ENCODE measurements around the gene MTMR2. TPM values are rescaled to one million over a fixed set of nuclear protein-coding genes. Genes with fewer than 3 reads are reported as not detected.
"Not testable (repeated sequence)": the region's sequence is repeated elsewhere in the genome, so short reads cannot be mapped to it uniquely, and the experiment has no call there.

The MTMR2 gene
- polyA plus RNA-seq, 1 donor from 2014 or later: 30.9 TPM

DNA sequence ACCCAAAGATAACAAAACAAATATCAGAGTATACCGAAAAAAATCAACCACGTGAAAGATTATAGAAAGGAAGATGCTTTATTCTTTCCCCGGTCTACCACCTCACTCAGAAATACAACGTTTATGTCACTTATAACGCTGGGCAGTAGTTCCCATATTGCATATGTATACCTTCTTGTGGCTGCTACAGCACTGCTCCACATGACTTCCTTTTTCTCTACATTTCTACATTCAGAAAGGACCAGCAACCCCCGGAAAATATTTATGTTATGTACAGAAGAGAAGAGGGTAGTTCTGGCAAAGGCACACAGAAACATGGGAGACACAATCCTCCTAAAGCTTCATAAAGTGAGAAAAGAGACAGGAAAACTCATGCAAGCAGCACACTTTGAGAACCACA lies 56.8 kb downstream of the MTMR2 start:
- H2AFZ ChIP-seq (ENCODE audit: low read depth, low read length): no peak overlapping the region
- no peaks in the 10 kb centered on the region for H3F3A ChIP-seq (ENCODE audit: insufficient read depth, low read length, poor library complexity, severe bottlenecking)
- no peak overlapping the region for H3K4me3 ChIP-seq (ENCODE audit: low read length)
- no peaks in the 10 kb centered on the region for H3K79me2 ChIP-seq (replicated peaks; ENCODE audit: insufficient read depth, low read length)
- no peak for TF ChIP-seq POLR2AphosphoS5 (IDR thresholded peaks at IDR 0.05)
- H3K36me3 ChIP-seq (ENCODE audit: insufficient read depth, low read length): no peaks in the 10 kb centered on the region
- no peaks in the 10 kb centered on the region for H3K9me2 ChIP-seq (ENCODE audit: insufficient read depth, low read length)
- H3K27ac ChIP-seq (ENCODE audit: low read length): no peak overlapping the region
- H3K4me2 ChIP-seq (ENCODE audit: low read length): no peak overlapping the region
- no peak overlapping the region for H3K9ac ChIP-seq (ENCODE audit: low read length)
- H3K9me3 ChIP-seq (ENCODE audit: low read length): no peaks in the 10 kb centered on the region
- no peaks in the 10 kb centered on the region for H4K20me1 ChIP-seq (ENCODE audit: insufficient read depth)
- H3K27me3 ChIP-seq (ENCODE audit: insufficient read depth, low read depth, low read length): no peaks in the 10 kb centered on the region

DNA sequence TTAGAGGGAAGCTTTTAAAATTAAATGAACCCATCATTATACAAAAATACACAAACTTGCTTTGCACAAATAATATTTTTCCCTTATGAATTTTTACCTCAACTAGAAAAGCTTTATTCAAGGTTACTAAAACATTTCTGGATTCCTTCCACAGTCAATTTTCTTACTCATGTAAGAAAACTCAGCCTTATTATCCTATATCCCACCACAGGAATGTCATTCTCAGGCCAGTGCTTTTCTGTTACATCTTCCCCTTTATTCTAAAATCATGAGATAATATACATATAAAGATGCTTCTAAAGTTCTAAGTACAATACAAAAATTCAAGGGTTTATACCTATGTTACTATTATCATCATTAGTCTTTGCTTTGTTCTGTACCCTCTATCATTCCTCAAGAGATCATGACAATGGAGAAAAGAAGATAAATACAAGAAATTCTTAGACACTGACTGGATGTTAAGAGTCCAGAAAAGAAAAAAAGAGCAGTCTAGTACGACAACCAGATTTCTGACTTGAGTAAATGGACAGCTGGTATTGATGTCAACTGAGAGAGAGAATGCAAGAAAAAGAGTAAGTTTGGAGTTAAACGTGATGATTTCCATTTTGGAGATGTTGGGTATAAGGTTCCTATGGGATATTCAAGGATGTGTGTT lies 60.3 kb downstream of the MTMR2 start:
- Histone ChIP-seq H3K9me2 (ENCODE audit: insufficient read depth, low read length) (no peaks in the 10 kb centered on the region), H3K79me2 (replicated peaks; ENCODE audit: insufficient read depth, low read length) (no peaks in the 10 kb centered on the region), H3K4me3 (ENCODE audit: low read length) (no peak overlapping the region), H3K27ac (ENCODE audit: low read length) (no peak overlapping the region), H3K27me3 (ENCODE audit: insufficient read depth, low read depth, low read length) (no peaks in the 10 kb centered on the region), H2AFZ (ENCODE audit: low read depth, low read length) (no peak overlapping the region), H3K9me3 (ENCODE audit: low read length) (no peaks in the 10 kb centered on the region), H4K20me1 (ENCODE audit: insufficient read depth) (no peaks in the 10 kb centered on the region), H3K9ac (ENCODE audit: low read length) (no peak overlapping the region), H3F3A (ENCODE audit: insufficient read depth, low read length, poor library complexity, severe bottlenecking) (no peaks in the 10 kb centered on the region), H3K4me2 (ENCODE audit: low read length) (no peak overlapping the region), H3K36me3 (ENCODE audit: insufficient read depth, low read length) (no peaks in the 10 kb centered on the region)
- TF ChIP-seq SMC3 (conservative IDR thresholded peaks at IDR 0.05; ENCODE audit: poor library complexity) (no peak), MXI1 (conservative IDR thresholded peaks at IDR 0.05; ENCODE audit: poor library complexity, severe bottlenecking) (no peak), EP300 (conservative IDR thresholded peaks at IDR 0.05; ENCODE audit: poor library complexity, severe bottlenecking) (no peak), POLR2AphosphoS5 (IDR thresholded peaks at IDR 0.05) (no peak), TAF1 (IDR thresholded peaks at IDR 0.05; ENCODE audit: low read depth) (no peak), RAD21 (conservative IDR thresholded peaks at IDR 0.05) (no peak), EZH2 (IDR thresholded peaks at IDR 0.05; ENCODE audit: borderline replicate concordance, insufficient read depth, low read length, poor library complexity, severe bottlenecking) (no peak)
- TF ChIP-seq, protein P1, sequence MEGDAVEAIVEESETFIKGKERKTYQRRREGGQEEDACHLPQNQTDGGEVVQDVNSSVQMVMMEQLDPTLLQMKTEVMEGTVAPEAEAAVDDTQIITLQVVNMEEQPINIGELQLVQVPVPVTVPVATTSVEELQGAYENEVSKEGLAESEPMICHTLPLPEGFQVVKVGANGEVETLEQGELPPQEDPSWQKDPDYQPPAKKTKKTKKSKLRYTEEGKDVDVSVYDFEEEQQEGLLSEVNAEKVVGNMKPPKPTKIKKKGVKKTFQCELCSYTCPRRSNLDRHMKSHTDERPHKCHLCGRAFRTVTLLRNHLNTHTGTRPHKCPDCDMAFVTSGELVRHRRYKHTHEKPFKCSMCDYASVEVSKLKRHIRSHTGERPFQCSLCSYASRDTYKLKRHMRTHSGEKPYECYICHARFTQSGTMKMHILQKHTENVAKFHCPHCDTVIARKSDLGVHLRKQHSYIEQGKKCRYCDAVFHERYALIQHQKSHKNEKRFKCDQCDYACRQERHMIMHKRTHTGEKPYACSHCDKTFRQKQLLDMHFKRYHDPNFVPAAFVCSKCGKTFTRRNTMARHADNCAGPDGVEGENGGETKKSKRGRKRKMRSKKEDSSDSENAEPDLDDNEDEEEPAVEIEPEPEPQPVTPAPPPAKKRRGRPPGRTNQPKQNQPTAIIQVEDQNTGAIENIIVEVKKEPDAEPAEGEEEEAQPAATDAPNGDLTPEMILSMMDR (IDR thresholded peaks at IDR 0.05; ENCODE audit: poor library complexity, severe bottlenecking): no peak
- TF ChIP-seq, protein P2, sequence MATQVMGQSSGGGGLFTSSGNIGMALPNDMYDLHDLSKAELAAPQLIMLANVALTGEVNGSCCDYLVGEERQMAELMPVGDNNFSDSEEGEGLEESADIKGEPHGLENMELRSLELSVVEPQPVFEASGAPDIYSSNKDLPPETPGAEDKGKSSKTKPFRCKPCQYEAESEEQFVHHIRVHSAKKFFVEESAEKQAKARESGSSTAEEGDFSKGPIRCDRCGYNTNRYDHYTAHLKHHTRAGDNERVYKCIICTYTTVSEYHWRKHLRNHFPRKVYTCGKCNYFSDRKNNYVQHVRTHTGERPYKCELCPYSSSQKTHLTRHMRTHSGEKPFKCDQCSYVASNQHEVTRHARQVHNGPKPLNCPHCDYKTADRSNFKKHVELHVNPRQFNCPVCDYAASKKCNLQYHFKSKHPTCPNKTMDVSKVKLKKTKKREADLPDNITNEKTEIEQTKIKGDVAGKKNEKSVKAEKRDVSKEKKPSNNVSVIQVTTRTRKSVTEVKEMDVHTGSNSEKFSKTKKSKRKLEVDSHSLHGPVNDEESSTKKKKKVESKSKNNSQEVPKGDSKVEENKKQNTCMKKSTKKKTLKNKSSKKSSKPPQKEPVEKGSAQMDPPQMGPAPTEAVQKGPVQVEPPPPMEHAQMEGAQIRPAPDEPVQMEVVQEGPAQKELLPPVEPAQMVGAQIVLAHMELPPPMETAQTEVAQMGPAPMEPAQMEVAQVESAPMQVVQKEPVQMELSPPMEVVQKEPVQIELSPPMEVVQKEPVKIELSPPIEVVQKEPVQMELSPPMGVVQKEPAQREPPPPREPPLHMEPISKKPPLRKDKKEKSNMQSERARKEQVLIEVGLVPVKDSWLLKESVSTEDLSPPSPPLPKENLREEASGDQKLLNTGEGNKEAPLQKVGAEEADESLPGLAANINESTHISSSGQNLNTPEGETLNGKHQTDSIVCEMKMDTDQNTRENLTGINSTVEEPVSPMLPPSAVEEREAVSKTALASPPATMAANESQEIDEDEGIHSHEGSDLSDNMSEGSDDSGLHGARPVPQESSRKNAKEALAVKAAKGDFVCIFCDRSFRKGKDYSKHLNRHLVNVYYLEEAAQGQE (IDR thresholded peaks at IDR 0.05; ENCODE audit: borderline replicate concordance): no peak

DNA sequence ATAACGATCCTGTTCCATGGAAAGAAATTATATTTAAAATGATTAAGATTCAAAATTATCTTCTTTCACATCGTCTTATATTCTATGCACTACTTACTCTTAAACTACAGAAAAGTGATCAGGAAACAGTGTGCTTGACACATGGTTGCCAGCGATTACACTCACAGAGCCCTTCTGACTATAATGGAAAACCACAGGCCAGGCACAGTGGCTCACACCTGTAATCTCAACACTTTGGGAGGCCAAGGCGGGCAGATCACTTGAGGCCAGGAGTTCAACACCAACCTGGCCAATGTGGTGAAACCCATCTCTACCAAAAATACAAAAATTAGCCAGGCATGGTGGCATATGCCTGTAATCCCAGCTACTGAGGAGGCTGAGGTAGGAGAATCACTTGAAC lies 63.9 kb downstream of the MTMR2 start:
- H3K4me2 ChIP-seq (ENCODE audit: low read length); H3K9me2 ChIP-seq (ENCODE audit: insufficient read depth, low read length); H3K27ac ChIP-seq (ENCODE audit: low read length); H3F3A ChIP-seq (ENCODE audit: insufficient read depth, low read length, poor library complexity, severe bottlenecking); H3K4me3 ChIP-seq (ENCODE audit: low read length); H2AFZ ChIP-seq (ENCODE audit: low read depth, low read length); H3K9ac ChIP-seq (ENCODE audit: low read length); H3K79me2 ChIP-seq (replicated peaks; ENCODE audit: insufficient read depth, low read length); H4K20me1 ChIP-seq (ENCODE audit: insufficient read depth); H3K36me3 ChIP-seq (ENCODE audit: insufficient read depth, low read length); H3K9me3 ChIP-seq (ENCODE audit: low read length); H3K27me3 ChIP-seq (ENCODE audit: insufficient read depth, low read depth, low read length): not testable (repeated sequence)

DNA sequence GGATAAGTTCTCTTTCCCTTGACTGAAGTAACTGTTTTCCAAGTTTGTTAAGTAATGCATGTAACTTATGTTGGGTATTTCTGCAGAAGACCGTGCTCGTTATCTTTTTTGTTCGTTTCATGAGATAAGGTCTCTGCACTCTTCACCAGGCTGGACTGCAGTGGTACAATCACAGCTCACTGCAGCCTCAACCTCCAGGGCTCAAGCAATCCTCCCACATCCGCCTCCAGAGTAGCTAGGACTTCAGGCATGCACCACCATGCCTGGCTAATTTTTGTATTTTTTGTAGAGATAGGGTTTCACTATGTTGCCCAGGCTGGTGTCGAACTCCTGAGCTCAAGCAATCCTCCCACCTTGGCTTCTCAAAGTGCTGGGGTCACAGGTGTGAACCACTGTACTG lies 69.5 kb downstream of the MTMR2 start:
- not testable (repeated sequence) for H3K9me2 ChIP-seq (ENCODE audit: insufficient read depth, low read length); H3F3A ChIP-seq (ENCODE audit: insufficient read depth, low read length, poor library complexity, severe bottlenecking); H3K79me2 ChIP-seq (replicated peaks; ENCODE audit: insufficient read depth, low read length); H3K9me3 ChIP-seq (ENCODE audit: low read length); H3K4me3 ChIP-seq (ENCODE audit: low read length); H3K9ac ChIP-seq (ENCODE audit: low read length); H3K27ac ChIP-seq (ENCODE audit: low read length); H3K4me2 ChIP-seq (ENCODE audit: low read length); H2AFZ ChIP-seq (ENCODE audit: low read depth, low read length); H4K20me1 ChIP-seq (ENCODE audit: insufficient read depth); H3K27me3 ChIP-seq (ENCODE audit: insufficient read depth, low read depth, low read length); H3K36me3 ChIP-seq (ENCODE audit: insufficient read depth, low read length)
